GM12801 (cell line): Measurements from ENCODE around the gene SH2D3A.

Experiments
- CTCF ChIP-seq: IDR thresholded peaks from one replicate; pipeline ENCODE4 v1.5.1; 2011; ENCODE audit warnings: control low read depth; ENCODE audit not compliant: insufficient read length; ENCODE audit errors: extremely low read depth

Gene SH2D3A

GRCh38 chr19:6761053-6761676, 6.1 kb downstream of the SH2D3A start:
- no peak for TF ChIP-seq CTCF

GRCh38 chr19:6760606-6761005, 6.6 kb downstream of the SH2D3A start:
- no peak for TF ChIP-seq CTCF

GRCh38 chr19:6754653-6755463, 12.4 kb downstream of the SH2D3A start:
- no peak for TF ChIP-seq CTCF

GRCh38 chr19:6754136-6754535, 13.1 kb downstream of the SH2D3A start:
- no peak for TF ChIP-seq CTCF

- no peak for TF ChIP-seq CTCF
These were observed 13.8 kb downstream of the SH2D3A start for GRCh38 chr19:6753178-6754031.

GRCh38 chr19:6752256-6753177, 14.7 kb downstream of the SH2D3A start:
- TF ChIP-seq CTCF, result no peak
